Retinal pigment epithelial cell (primary cell): ENCODE data around the gene TRPT1.
A peak's percentile ranks its signal among the peaks of the same experiment; 100 is the strongest.

Source experiments
- DNase-seq: peaks from one replicate; pipeline ENCODE4 v3.0.0-alpha.2; 2010; ENCODE audit warnings: low read depth
- H3K4me3 ChIP-seq: 2 replicates; pipeline ENCODE4 v1.5.1; 2011; ENCODE audit warnings: mild to moderate bottlenecking, low read length, control low read depth, moderate library complexity
- TF ChIP-seq, protein P1 (sequence below): conservative IDR thresholded peaks from 2 replicates; pipeline ENCODE4 v1.5.1; 2011; ENCODE audit warnings: low read depth, low read length, control low read depth, inconsistent platforms

The TRPT1 gene

DNA sequence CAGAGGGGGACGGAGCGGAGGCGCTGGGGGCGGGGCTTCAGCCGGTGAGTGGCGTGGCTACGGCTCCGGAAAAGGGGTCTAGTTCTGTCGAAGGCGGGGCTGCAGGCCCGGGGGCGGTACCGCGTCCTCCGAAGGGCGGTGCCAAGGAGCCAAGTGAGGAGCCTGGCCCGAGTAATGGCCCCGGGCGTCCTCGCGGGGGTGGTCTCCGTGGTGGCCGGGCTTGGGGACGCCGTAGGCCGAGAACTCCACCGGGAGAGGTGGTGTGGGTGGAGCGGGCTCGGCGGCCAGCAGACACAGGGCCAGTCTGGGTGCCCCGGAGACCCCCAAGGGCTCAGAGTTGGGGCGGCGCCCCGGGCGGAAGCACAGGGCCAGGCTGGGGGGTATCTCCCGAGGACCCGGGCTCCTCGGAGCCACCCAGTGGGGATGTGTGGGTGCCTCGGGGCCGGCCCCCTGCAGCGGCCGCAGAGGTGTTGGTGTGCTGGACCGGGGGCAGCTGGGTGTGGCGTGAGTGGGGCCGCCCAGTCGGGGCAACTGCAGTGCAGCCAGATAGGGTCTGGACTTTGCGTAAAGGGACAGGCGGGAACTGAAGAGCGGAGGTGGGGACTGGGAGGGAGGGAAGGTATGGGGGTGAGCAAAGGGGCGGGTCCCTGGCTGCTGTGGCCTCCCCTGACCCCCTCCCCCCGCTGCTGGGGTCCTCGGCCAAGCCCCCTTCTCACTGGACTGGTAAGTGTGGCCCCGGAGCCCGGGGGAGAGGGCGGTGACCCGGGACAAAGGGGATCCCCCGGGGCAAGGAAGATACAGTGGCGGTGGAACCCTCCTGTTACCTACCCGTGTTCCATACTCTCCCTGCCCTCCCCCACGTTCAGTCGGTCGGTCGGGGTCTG, 15.7 kb upstream of the TRPT1 start:
- TF ChIP-seq, protein P1, sequence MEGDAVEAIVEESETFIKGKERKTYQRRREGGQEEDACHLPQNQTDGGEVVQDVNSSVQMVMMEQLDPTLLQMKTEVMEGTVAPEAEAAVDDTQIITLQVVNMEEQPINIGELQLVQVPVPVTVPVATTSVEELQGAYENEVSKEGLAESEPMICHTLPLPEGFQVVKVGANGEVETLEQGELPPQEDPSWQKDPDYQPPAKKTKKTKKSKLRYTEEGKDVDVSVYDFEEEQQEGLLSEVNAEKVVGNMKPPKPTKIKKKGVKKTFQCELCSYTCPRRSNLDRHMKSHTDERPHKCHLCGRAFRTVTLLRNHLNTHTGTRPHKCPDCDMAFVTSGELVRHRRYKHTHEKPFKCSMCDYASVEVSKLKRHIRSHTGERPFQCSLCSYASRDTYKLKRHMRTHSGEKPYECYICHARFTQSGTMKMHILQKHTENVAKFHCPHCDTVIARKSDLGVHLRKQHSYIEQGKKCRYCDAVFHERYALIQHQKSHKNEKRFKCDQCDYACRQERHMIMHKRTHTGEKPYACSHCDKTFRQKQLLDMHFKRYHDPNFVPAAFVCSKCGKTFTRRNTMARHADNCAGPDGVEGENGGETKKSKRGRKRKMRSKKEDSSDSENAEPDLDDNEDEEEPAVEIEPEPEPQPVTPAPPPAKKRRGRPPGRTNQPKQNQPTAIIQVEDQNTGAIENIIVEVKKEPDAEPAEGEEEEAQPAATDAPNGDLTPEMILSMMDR, result no peak
- DNase-seq, result peak; percentile 92
- H3K4me3 ChIP-seq, result peak overlapping the region; percentile 82

DNA sequence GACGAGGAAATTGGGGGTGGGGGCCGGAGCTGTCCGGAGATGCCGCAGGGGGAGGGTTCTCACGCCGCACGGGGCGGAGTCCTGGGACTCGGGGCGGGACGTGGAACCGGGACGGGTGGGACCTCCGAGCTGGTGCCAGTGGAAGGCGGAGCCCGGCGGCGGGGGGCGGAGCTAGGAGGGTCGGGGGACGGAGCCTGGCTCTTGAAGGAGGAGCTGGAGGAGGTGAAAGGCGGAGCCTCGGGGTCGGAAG, 15.2 kb upstream of the TRPT1 start:
- TF ChIP-seq, protein P1, result no peak
- no peak for DNase-seq
- H3K4me3 ChIP-seq, result peak overlapping the region; percentile 82

DNA sequence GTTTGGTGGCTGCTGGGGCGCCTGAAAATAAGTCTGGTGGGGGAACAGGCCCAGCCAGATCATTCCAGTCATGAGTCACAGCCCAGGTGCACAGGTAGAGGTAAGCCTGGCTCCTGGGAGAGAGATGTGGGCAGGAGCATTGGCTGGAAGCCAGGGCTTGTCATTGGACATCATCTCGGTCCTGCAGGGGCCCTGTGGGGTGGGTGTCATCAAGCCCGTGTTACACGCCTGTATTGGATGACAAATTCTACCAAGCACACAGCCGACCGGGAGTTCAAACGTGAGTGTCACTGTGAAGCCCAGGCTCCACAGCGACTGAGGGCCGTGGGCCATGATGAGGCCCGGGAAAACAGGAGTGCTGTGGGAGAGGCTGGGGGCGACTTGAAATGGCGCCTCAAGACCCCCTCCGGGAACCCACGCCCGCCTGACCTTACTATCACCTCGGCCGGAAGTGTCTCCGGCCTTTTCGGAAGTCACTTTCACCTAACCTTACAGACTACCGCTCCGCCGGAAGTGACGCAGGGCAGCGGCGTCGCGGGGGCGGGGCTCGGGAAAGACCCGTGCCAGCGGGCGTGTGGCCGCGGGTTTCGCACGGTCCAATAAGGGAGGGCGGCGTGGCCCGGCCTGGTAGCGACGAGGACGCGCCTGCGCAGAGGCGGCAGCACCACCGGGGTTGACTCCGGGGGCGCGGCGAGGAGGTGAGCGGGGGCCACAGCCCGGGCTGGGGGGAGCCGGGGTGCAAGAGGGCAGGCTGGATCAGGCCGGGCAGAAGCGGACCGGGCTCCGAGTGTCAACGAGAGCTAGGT, 14.7 kb upstream of the TRPT1 start, which contains the start of gene FKBP2:
Gene FKBP2 (plus strand): TSS at position 661 of the 806 bp plus-strand sequence. CDS start 1,293 bp downstream, outside the sequence.
- peak within 1 kb of the TSS; percentile 82 for H3K4me3 ChIP-seq
- DNase-seq, result peak; percentile 85
- TF ChIP-seq, protein P1, result no peak

DNA sequence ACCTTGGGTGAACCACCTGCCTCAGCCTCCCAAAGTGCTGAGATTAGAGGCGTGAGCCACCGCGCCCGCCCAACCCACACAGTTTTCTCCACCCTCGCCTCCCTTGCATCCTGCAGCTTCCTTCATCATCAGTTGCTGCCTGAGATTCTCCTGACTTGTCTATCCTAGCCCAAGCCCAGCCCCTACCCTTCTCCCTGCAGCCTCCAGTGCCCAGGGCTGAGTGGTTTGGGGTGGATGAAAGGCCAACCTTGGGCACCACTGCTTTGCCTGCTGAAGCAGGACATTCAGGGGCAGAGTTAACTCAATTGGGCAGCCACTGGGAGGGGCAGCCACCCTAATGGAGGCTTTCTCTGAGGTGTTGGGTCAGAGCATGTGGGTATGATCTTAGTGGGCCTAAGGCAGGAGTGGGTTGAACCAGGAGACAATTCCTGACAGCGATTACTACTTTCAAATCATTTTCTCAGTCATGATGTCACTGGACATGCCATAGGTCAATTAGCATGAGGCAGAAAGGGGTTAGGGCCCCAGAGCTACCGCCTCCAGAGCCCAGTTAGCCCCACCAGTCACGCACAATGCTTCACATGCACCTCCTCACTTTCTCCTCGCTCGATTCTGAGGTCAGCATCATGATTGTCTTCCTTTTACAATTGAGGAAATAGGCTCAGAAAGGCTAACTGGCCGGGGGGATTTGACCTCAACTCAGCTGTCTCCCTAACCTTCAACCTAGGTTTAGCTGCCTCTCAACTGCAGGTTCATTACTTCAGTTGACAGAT, 13.9 kb upstream of the TRPT1 start:
- no peak for DNase-seq
- TF ChIP-seq, protein P1, result no peak
- H3K4me3 ChIP-seq, result peak overlapping the region; percentile 65

DNA sequence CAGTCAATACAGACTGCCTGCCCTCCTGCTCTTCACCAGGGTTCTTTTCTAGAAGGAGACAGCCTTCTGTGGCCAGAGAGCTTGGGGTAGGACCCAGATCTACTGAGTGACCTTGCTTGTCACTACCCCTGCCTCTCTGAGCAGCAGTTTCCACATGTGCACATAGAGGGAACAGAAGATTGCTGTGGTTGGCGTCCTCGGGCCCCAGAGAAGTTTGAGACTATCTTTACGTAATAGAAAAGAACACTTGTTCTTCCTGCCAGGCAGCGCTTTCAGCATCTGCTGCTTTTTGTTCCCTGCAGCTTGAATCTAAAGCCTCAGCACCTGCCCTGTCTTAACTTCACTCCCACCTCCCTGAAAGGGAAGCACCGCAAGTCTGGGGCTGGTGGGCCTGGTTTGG, 13.0 kb upstream of the TRPT1 start:
- TF ChIP-seq, protein P1, result no peak
- no peak for DNase-seq
- H3K4me3 ChIP-seq, result no peak overlapping the region

DNA sequence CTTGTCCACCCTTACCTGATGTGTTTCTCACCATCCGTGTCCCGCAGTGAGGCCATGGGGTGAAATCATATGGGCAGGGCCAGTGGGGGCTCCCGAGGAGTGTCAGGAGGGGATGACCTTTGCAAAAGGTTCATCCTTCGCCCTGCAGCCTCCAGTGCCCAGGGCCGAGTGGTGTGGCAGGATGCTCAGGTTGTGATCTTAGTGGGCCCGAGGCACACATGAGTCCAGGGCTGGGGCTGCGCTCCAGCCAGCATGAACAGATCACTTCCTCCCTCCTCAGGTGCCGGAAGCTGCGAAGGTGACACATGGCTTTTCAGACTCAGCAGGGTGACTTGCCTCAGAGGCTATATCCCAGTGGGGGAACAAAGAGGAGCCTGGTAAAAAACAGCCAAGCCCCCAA, 12.1 kb upstream of the TRPT1 start:
- no peak for DNase-seq
- TF ChIP-seq, protein P1, result no peak
- H3K4me3 ChIP-seq, result no peak overlapping the region
